HG03469 (cell line): Measurements from ENCODE around the gene UBTD2.
"Not testable (repeated sequence)": the region's sequence is repeated elsewhere in the genome, so short reads cannot be mapped to it uniquely, and the experiment has no call there.

Source experiments
- ATAC-seq: cut with Tn5 transposase; IDR thresholded peaks from one replicate; pipeline ENCODE4 v1.9.1; 2021; ENCODE audit warnings: mild to moderate bottlenecking, moderate library complexity, moderate number of reproducible peaks; ENCODE audit not compliant: unreplicated experiment

UBTD2 gene

GRCh38 chr5:172252501-172252900 lies 31.1 kb downstream of the UBTD2 start:
- no peak for ATAC-seq

- no peak for ATAC-seq
Measured at GRCh38 chr5:172251419-172251818, 32.1 kb downstream of the UBTD2 start.

GRCh38 chr5:172248637-172249036 lies 34.9 kb downstream of the UBTD2 start:
- ATAC-seq, result no peak

- ATAC-seq, result no peak
Measured at GRCh38 chr5:172245703-172246125, 37.9 kb downstream of the UBTD2 start.

GRCh38 chr5:172245046-172245445 lies 38.5 kb downstream of the UBTD2 start:
- ATAC-seq, result no peak

- no peak for ATAC-seq
Measured at GRCh38 chr5:172243302-172243701, 40.3 kb downstream of the UBTD2 start.

GRCh38 chr5:172238334-172238733 lies 45.2 kb downstream of the UBTD2 start:
- ATAC-seq, result no peak

- ATAC-seq, result no peak
Measured at GRCh38 chr5:172235827-172236736, 47.5 kb downstream of the UBTD2 start.

- ATAC-seq, result no peak
Measured at GRCh38 chr5:172235132-172235780, 48.3 kb downstream of the UBTD2 start.

- ATAC-seq, result no peak
Measured at GRCh38 chr5:172234031-172234430, 49.5 kb downstream of the UBTD2 start.

GRCh38 chr5:172229904-172230303 lies 53.7 kb downstream of the UBTD2 start:
- no peak for ATAC-seq

- no peak for ATAC-seq
Measured at GRCh38 chr5:172224996-172225395, 58.6 kb downstream of the UBTD2 start.

- peak; percentile 80 for ATAC-seq
Measured at GRCh38 chr5:172223901-172224873, 59.4 kb downstream of the UBTD2 start.

- ATAC-seq, result no peak
Measured at GRCh38 chr5:172219296-172219695, 64.3 kb downstream of the UBTD2 start.

GRCh38 chr5:172216345-172216744 lies 67.2 kb downstream of the UBTD2 start:
- ATAC-seq, result no peak

- ATAC-seq, result no peak
Measured at GRCh38 chr5:172213126-172213525, 70.4 kb downstream of the UBTD2 start.

GRCh38 chr5:172211676-172212075 lies 71.9 kb downstream of the UBTD2 start:
- ATAC-seq, result no peak

GRCh38 chr5:172209714-172210113 lies 73.8 kb downstream of the UBTD2 start:
- ATAC-seq, result no peak

- ATAC-seq, result no peak
Measured at GRCh38 chr5:172207511-172207910, 76.1 kb downstream of the UBTD2 start.

GRCh38 chr5:172205984-172206383 lies 77.6 kb downstream of the UBTD2 start:
- ATAC-seq, result not testable (repeated sequence)

- no peak for ATAC-seq
Measured at GRCh38 chr5:172200476-172200875, 83.1 kb downstream of the UBTD2 start.
